Measurements from ENCODE around the gene CAPN10.

CAPN10 gene

DNA sequence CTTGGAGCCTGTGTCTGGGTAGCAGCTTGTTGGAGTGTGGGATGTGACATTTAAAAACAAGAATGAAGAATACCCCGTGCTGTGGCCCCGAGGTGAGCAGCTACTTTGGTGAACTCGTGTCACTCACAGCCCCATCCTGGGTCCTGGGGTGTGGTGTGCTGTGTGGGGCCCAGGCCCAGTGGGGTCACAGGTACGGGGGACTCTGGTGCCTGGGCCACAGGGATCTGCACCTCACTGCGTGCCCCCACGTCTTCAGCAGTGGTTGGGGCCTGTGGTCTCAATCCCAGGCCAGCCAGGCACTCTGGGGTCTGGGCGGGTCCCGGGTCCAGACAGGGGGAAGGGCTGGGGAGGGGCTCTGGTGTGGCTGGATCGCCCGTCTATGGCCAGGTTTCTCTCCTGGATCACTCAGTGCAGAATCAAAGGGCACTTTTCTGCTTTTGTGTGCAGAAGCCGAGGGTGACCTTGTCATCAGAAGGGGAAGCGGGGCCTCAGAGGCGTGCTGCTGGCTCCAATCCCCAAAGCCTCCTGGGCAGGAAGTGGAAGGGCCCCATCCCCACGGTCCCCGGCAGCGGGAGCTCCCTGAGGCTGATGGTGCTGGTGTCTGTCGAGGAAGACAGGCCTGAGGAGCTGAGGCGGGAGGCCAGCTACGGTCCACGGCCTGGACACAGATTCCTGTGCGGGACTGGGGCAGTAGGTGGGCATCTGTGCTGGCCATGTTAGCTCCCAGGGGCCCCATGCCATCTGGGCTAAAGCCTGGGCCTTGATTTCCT, 40.2 kb downstream of the CAPN10 start:
- no peak for DNase-seq

DNA sequence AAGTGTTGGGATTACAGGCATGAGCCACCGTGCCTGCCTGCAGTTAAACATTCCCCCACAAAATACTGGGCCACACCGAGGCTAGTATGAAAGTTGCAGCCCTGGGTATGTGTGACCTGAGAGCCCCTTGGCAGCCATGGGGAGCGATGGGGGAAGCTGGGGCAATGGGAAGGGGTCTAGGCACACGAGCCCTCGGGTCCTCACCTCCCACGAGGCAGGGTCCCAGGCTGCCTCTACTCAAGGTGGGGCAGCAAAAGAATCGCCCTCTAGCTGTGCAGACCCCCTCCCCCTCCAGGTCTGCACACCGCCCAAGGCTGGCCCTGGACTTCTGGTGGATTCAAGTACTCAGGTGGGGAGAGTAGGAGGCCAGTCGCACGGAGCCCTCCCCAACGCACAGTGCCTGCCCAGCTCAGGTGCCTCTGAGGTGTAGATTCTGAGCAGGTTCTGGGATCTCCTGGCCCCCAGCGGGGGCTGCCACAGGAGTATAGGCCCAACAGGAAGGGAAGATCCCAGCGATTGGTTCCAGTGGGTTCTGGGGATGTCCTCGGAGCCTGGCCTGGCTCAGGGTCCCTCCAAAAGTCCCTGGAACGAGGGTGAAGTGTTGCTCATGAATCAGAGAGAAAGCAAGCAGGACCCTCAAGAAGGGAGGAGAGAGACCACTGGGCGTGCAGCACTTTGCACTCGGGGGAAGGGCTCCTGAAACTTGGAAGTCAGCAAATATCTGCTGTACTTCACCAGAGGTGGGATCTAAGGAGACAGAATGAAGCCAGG, 41.4 kb downstream of the CAPN10 start:
- DNase-seq: no peak

DNA sequence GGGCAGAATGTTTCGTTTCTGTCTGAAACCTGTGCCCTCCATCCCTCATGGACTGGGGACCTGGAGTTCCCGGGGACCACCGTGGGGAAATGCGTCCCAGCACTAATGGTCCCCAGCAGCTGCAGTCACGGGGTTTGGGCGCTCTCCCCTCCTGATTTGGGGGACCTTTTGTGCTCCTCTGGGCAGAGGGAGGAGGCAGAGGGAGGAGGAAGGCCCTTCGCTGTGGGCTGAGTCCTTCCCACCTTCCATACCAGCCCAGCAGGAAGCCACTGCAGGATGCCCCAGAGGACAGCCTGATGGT, 41.9 kb downstream of the CAPN10 start:
- DNase-seq: no peak

DNA sequence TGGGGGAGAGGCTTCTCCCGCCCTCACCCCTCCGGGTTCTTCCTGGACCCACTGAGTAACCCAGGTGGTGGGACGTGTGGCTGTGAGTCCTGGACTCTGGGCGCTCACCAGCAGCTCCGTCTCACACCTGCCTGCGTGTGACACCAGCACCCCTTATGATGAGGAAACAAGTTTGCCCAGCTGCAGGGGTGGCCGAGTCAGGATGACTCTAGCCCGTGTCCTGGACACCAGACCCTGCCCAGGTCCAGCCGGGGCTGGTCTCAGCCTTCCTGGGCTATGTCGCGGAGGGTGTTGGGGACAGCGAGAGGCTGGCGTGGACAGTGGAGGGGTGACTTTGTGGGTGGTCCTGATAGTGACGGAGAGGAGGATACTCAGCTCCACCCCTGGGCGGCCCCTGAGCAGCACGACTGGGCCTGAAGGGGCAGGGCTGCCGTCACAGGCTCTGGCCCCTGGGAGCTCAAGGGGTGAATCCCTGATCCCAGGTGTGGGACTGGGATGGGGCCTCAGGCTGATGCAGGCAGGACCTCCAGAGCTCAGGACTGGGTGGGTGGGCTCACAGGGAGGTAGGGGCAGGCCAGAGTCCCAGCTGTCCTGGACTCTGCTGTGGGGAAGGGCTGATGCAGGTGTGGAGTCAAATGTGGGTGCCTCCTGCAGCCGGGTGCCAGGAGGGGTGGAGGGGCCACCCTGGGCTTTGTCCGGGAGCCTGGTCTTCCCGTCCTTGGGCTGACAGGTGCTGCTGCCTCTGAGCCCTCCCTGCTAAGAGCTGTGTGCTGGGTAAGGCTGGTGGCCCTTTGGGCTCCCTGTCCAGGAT, 42.5 kb downstream of the CAPN10 start:
- no peak for DNase-seq

DNA sequence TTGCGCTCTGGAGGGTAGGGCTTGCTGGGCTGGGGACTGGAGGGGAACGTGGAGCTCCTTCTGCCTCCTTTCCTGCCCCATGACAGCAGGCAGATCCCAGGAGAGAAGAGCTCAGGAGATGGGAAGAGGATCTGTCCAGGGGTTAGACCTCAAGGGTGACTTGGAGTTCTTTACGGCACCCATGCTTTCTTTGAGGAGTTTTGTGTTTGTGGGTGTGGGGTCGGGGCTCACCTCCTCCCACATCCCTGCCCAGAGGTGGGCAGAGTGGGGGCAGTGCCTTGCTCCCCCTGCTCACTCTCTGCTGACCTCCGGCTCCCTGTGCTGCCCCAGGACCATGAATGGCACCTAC, 43.1 kb downstream of the CAPN10 start:
- no peak for DNase-seq

DNA sequence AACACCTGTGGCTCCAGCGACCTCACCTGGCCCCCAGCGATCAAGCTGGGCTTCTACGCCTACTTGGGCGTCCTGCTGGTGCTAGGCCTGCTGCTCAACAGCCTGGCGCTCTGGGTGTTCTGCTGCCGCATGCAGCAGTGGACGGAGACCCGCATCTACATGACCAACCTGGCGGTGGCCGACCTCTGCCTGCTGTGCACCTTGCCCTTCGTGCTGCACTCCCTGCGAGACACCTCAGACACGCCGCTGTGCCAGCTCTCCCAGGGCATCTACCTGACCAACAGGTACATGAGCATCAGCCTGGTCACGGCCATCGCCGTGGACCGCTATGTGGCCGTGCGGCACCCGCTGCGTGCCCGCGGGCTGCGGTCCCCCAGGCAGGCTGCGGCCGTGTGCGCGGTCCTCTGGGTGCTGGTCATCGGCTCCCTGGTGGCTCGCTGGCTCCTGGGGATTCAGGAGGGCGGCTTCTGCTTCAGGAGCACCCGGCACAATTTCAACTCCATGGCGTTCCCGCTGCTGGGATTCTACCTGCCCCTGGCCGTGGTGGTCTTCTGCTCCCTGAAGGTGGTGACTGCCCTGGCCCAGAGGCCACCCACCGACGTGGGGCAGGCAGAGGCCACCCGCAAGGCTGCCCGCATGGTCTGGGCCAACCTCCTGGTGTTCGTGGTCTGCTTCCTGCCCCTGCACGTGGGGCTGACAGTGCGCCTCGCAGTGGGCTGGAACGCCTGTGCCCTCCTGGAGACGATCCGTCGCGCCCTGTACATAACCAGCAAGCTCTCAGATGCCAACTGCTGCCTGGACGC, 43.6 kb downstream of the CAPN10 start:
- DNase-seq: no peak

DNA sequence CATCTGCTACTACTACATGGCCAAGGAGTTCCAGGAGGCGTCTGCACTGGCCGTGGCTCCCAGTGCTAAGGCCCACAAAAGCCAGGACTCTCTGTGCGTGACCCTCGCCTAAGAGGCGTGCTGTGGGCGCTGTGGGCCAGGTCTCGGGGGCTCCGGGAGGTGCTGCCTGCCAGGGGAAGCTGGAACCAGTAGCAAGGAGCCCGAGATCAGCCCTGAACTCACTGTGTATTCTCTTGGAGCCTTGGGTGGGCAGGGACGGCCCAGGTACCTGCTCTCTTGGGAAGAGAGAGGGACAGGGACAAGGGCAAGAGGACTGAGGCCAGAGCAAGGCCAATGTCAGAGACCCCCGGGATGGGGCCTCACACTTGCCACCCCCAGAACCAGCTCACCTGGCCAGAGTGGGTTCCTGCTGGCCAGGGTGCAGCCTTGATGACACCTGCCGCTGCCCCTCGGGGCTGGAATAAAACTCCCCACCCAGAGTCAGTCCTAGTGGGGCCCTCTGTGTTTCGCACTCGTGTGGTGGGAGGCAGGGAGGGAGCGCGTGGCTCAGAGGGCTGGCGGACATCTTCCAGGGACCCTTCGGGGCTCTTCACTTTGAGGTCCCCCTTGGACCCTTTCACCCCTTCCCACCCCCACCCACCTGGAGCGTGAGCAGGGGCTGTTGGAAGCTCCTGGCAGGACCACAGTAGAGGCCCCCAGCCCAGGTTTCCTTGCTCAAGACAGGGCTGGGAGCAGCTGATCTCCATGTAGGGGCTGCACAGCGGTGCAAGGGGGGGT, 44.4 kb downstream of the CAPN10 start:
- no peak for DNase-seq

DNA sequence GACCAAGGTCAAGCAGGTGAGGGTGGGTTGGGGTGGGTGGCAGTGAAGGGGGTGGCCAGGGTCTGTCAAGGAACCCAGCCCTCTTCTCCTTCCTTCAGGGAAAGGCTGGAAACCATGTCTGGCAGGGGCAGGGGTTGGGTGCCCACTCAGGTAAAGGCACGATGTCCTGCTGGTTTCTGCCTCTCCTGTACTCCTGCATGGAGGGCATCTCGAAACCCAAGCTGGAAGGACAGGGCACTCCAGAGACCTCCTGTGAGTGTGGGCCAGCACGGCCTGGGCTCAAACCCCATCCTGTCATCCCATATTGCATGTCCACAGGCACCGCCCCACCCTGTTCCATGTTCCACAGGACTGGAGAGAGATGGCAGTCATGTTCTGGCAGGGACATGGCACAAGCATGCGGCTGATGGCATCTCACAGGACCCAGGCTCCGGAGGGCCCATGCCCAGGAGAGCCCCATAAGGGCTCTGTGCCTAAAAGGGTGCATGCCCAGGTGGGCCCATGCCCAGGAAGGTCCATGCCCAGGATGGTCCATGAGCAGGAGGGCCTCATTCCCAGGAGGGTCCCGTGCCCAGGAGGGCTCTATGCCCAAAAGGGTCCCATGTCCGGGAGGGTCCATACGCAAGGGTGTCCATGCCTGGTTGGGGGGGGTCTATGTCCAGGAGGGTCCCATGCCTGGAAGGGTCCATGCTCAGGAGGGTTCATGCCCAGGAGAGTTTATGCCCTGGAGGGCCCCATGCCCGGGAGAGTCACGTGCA, 45.2 kb downstream of the CAPN10 start:
- no peak for DNase-seq

DNA sequence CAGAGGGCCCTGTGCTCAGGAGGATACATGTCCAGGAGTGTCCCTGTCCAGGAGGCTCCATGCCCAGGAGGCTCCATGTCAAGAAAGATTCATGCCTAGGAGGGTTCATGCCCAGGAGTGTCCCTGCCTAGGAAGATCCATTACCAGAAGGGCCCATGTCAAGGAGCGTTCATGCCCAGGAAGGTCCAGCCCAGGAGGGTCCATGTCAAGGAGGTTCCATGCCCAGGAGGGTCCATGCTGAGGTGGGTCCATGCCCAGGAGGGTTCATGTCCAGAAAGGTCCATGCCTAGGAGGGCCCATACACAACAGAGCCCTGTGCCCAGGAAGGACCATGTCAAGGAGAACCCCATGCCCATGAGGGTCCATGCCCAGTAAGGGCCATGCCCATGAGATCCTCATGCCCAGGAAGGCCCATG, 45.8 kb downstream of the CAPN10 start:
- no peak for DNase-seq

DNA sequence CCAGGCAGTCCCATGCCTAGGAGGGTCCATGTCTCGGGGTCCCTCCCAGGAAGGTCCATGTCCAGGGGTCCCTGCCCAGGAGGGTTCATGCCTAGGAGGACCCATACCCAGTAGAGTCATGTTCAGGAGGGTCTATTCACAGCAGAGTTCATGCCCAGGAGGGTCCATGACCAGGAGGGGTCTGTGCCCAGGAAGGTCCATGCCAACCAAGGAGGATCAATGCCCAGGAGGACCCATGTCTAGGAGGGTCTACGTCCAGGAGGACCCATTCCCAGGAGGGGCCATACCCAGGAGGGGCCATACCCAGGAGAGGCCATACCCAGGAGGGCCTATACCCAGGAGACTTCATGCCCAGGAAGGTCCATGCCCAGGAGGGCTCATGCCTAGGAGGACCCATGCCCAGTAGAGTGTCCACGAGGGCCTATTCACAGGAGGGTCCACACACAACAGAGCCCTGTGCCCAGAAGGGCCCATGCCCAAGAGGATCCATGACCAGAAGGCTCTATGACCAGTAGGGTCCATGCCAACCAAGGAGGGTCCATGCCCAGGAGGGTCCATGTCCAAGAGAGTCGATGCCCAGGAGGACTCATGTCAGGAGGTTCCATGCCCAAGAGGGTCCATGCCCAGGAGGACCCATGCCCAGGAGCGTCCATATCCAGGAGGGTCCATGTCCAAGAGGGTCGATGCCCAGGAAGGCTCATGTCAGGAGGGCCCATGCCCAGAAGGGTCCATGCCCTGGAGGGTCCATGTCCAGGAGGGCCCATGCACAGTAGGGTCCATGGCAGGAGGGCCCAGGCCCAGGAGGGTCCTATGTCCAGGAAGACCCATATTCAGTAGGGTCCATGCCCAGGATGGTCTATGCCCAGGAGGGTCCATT, 48.8 kb downstream of the CAPN10 start:
- DNase-seq: no peak

DNA sequence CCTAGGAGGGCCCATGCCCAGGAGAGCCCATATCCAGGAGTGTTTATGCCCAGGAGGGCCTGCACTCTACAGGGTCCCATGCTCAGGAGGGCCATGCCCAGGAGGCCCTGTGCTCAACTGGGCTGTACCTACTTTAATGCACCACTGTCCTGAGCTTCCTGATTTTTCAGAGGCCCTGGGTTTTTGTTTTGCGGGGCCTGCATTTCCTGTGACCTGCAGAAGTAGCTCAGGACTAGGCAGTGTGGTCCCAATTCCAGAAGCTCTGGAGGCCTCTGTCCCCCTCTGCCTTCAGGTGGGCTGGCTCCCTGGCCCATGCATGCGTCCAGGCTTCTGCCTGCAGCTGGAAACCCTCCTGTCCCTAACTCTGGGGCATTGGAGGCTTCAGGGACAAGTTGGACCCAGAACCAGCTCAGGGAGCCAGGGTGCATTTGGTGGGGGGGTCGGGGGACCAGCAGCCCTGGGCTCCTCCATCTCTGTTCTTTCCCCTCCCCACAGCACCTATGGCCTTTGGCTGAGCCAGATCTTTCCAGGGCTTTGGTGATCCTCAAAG, 49.5 kb downstream of the CAPN10 start:
- no peak for DNase-seq

DNA sequence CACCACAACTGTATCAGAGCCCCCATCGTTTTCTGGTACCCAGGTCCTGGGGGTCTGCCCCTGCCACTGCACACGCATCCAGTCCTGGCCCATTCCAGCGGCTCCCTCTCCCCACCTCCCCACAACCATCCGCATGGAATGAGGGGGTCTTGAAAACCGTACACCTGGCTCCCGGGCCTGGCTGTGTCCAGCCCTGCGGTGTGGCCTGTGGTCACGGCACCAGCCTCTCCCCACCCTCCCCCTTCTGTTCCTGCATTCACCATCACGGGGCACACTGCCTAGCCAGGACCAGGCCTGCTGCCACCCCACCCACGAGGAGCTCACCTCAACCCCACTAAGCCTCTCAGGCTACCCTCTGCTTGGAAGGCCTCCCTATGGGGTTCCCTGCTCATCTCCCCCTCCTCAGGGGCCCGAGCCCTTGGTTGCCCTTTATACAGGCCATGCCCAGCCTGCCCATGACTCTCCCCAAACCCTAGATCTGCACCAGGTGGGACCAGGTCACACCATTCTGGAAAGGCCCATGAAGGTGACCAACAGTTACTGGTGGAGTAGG, 50.1 kb downstream of the CAPN10 start:
- no peak for DNase-seq

DNA sequence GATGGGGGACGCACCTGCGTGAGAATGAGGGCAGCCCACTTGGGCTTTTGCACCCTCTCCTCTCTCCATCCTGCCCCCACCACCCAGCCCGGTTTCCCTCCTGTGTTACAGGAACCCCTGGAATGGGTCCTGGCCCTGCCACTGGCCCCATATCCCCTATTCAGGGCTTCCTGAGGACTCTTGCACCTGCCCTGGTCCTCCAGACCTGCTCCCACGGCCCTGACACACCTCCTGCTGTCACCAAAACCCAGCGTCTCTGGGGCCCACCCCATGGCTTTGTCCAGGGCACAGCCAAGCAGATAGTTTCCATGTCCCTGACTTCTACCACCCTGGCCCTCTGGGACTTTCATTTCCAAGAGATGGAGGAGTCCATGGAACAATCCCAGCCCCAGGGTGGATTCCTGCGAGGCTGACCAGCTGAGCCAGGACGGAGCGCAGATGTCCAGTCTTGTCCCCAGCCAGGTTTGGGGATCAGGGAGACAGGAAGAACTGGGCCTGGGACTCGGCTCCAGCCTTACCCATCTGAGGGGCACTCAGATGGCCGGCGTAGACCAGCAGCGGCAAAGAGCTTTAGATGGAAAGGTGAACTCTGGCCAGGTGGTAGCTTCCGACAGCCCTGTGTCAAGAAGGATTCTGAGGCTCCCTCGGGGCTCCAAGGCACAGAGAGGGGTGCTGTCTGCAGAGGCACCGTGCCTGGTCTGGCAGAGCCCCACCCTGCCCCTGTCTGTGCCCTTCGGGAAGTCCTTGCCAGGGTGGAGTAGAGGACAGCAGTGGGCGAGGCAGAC, 50.8 kb downstream of the CAPN10 start:
- DNase-seq: no peak

DNA sequence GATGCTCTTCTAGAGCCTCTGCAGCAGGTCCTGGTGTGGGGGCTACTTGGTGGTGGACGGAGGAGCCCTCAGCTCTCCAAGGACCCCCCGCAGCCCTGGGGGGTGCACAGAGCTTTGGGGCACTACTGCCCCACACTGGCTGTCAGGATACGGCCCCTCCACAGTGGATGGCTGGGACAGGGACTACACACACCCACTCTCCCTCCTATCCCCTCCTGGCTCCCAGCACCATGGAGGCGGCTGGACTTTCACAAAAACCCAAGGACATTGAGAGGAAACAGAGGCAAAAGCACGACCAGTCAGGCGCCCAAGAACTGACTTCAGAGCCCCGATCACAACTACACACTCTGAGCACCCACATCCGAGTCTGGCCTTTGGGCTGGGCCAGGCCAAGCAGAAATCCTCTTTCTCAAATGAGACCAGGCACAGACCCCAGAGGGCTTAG, 51.4 kb downstream of the CAPN10 start:
- DNase-seq: no peak

DNA sequence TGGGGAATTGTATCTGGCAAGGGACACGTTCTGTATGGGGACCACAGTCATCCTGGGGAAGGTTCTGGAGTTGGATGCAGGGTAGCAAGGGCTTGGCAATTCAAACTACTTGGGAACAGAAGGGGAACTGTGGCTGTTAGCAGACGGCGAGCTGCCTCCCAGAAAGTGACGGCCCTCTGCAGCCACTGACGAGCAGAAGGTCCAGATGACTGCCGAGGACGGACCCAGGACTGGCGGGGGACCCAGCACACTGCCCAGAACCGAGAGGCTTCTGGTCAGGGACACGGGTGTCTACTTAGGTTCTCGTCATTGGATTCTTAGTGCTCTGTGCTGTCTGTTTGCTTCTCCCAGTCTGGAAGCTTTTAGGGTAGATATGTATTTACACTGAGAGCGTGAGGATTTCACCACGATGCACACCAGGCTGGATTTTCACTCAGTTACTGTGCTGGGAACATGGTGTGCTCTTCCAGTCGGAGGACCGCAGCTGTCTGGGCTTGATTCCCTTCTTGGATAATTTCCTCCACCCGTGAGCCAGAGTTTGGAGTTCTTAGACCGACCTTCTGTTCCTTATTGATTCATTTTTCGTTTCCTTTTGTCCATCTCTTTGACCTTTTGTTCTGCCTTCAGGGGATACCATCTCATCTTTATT, 52.1 kb downstream of the CAPN10 start:
- DNase-seq: no peak

DNA sequence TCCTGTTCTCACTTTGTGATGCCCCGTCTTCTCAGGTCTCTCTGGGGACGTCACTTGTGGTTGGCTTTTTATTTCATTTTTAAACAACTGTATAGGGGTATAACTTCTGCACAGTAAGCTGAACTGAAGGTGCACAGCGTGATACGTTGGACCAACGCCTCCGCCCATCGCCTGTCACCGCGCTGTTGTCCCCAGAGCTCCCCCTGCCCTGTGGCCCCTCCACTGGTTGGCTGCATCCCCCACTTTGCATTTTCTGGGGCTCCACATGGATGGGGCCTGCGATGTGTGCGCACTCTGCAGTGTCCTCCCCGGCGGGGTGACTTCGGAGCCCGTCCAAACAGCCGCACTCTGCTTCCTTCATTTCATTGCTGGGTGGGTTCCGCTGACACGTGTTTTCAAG, 53.0 kb downstream of the CAPN10 start:
- DNase-seq: no peak

DNA sequence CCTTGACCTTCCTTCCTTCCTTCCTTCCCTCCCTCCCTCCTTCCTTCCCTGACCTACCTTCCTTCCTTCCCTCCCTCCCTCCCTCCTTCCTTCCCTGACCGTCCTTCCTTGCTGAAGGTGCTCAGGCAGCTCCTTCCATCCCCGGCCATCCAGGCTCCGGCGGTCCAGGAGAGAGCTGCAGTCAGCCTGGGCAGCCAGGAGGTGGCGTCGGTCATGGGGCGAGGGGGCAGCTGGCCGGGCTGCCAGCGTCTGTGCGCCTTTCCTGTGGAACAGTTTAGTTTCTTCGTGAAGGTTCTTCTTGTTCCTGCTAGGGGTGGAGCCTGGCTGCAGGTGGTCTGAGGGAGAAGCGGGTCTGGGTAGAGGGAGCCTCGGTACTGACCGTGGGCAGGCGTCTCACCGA, 54.4 kb downstream of the CAPN10 start:
- DNase-seq: no peak

DNA sequence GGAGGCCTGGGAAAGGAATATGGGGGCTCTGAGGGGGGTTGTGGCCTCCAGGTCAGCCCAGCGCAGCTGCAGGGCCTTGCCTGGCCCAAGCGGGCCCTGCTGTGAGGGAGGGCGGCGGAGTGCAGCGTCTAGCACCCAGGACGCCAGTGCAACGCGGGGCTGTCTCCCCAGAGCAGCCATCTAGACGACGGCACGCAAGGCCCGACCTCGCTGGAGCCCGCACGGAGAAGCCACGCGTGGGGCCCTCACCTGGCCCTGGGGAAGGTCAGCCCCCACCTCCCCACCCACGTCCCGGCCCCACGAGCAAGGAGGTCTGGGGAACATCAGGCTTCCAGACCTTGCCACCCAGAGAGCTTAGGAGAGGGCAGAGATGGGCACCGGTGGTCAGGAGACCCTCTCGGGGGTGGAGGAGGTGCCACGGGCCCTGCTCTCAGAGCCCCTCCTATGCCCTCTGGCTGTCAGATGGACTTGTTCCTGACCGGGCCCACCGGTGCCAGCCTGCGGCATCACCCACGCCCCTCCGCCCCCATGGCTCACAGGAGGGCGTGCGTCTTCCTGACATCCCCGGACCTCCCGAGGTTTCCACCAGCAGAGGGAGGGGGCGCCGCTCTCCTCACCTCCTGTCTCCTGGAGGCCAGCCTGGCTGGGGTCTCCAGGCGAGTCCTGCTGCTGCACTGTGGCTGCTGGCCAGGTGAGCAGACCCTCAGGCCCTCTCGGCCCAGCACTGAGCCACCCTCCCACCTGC, 55.7 kb downstream of the CAPN10 start:
- DNase-seq: no peak

Data from NCI-H2029 (cell line).